H54 (cell line): ENCODE results near the gene NEDD1.

ENCODE experiments used
- DNase-seq: peaks from one replicate; pipeline ENCODE4 v3.0.0; 2011; ENCODE audit warnings: low spot score, mixed read lengths; ENCODE audit not compliant: insufficient read length
- FAIRE-seq: peaks from 3 replicates; lab custom pipeline; 2011; peaks lifted over from hg19 to GRCh38; lab: Jason Lieb, UNC
- POLR2A ChIP-seq: IDR thresholded peaks from 2 replicates; pipeline ENCODE4 v1.6.1; 2011; ENCODE audit warnings: low read depth, mild to moderate bottlenecking, low read length

Gene NEDD1

DNA sequence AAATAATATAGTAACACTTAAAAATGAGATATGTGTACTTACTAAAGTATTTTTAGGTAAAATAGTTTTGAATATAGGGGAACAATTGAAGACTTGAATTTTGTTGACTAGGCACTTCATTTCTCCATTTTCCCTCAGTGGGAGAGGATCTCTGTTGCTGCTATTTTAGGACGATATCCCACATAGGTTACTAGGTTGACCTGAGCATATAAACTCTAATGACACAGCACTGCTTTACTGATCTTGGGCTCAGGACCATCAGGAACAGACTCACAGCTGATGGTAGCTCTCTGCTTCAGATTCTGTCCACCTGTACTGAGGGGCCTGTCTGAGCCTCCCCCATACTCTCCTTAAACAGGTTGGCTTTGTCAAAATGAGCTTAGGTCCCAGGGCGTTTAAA lies 5.9 kb downstream of the NEDD1 start:
- no peak for FAIRE-seq
- no peak for TF ChIP-seq POLR2A
- DNase-seq = no peak

DNA sequence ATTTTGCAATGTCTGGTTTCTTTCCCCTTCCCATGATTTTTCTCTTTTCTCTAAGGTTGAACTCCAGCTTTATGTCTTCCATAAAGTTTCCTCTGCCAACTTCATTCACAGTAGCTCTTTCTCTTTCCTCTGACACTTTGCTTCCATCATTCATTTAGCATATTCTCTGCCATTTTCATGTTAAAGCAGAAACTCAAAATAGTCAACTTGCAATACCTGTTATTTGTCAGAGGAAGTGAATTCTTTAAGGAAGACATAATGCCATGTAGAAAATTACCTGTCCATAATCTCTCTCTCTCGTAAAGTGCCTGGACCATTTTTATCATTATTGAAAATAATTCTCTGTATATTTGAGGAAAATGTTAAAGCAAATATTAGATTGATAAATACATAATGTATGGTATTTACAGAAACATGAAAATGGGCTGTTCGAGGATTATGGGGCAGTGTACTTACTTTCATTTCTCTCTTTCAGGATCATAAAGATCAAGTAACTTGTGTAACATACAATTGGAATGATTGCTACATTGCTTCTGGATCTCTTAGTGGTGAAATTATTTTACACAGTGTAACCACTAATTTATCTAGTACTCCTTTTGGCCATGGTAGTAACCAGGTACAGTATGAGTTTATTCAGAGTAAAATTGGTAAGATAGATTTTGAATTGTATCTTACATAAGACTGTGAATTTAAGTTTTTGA lies 12.6 kb downstream of the NEDD1 start:
- DNase-seq (no peak), FAIRE-seq (no peak)
- TF ChIP-seq POLR2A = no peak

DNA sequence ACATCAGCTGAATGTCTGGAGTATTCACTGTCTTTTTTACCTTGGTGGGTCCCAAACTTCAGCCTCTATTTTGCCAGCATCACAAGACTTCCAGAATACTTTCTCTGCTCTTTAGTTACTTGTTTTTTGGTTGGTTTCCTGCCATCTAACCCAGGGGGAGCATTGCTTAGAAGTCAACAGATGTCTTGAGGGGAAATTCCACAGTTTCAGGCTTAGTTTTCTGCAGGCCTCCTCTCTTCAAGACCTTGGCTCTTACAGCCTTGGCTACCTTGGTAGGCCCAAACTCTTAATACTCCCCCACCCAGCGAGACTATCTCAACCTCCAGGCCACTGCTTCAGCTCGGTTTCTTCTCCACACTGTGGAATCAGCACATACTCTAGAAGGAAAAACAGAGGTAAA lies 41.7 kb downstream of the NEDD1 start:
- DNase-seq (no peak), FAIRE-seq (no peak)
- no peak for TF ChIP-seq POLR2A

- DNase-seq (no peak), FAIRE-seq (no peak)
- TF ChIP-seq POLR2A = no peak
Measured at GRCh38 chr12:96979532-96979931, 72.5 kb downstream of the NEDD1 start.

GRCh38 chr12:96980991-96981414 lies 73.9 kb downstream of the NEDD1 start:
- DNase-seq (peak; percentile 33), FAIRE-seq (peak; percentile 23)

GRCh38 chr12:96981911-96982310 lies 74.9 kb downstream of the NEDD1 start:
- DNase-seq (no peak), FAIRE-seq (no peak)
- no peak for TF ChIP-seq POLR2A

More at GRCh38 chr12:96980991-96981414, 73.9 kb downstream of the NEDD1 start:
- TF ChIP-seq POLR2A = no peak

GRCh38 chr12:96982671-96983070 lies 75.6 kb downstream of the NEDD1 start:
- FAIRE-seq = no peak
- DNase-seq = no peak
- no peak for TF ChIP-seq POLR2A

DNA sequence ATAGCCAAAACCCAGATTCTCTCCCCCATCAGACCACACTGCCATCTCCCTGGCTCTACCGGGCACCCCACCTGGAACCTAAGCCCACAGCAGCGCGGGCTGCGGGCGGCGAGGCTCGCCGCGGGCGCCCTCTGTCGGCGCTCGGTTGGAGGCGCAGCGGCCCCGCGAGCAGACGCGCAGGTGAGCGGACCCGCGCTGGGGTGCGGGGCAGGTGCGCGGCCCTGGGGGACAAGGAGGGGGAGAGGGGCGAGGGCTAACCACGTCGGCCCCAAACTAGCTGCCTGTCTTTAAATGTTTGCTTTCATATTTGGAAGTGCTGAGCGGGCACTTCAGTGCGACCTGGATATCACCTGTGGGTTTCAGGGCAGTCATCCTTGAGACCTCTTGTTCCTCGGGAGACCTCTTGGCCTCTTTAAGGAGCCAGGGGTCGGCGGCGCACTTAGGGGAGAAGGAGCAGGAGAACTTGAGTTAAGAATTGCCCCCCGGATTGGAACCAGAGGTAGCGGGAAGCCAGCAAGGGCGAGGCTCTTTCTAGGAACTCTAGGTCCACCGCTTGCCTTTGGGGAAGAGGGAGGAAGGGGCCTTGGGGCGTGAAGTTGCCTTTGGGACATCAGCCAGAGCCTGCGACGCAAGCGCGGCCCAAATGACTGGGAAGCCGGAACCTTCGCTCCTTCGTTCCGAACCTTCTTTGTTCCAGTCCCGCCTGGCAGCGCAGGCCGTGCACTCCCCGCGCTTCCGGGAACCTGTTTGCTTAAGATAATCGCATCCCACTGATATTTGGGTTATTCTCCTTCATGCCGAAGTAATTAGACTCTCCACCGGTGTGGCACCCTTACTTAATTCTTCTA lies 78.7 kb downstream of the NEDD1 start:
- TF ChIP-seq POLR2A = no peak
- FAIRE-seq (no peak), DNase-seq (peak; percentile 16)

DNA sequence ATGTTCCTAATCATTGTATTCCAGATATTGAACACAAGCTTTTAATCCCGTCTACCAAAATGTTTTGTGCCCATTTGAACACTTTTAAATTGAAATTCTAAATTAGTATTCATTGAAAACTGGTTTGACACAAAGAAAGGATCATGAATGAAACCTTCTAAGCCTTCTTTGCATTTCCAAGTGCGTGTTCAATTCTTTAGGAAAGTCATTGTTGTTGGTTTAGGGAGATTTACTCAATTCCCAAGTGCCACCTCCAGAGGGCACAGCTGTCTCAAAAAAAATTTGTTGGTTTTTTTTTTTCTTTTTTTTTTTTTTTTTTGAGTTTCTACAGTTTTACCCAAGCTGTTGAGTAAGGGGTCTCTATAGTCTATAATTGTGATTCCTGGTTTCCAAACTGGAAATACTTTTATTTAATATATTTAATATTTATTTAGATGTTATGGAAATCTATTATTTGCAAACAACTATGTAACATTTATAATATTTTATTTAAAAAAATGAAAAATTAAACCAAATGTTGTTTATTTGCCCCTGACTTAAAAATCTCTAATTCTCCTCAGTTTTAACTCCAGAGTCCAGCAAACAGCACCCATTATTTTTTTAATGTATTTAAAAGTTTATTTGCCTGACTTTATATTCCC lies 79.9 kb downstream of the NEDD1 start:
- FAIRE-seq = no peak
- no peak for TF ChIP-seq POLR2A

DNA sequence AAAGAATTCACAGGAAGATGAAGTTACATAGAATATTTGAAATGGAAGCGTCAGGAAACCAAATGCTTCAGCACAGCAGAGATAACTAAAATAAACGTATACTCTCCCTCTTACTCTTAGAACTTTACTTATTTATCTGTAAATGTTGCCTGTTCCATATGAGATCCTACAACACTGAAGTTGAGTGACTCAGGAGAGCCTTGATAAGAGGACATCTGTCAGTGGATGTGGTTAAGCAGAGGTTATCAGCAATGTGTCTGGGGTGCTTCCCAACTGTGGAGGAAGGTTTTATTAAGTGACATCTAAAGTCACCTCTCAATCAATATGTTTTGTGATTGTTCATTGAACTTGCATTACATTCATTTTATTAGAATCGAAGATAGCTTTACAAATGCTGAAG lies 81.9 kb downstream of the NEDD1 start:
- FAIRE-seq (no peak), DNase-seq (no peak)
- no peak for TF ChIP-seq POLR2A

More for the DNA sequence above, 79.9 kb downstream of the NEDD1 start:
- DNase-seq = peak; percentile 11

DNA sequence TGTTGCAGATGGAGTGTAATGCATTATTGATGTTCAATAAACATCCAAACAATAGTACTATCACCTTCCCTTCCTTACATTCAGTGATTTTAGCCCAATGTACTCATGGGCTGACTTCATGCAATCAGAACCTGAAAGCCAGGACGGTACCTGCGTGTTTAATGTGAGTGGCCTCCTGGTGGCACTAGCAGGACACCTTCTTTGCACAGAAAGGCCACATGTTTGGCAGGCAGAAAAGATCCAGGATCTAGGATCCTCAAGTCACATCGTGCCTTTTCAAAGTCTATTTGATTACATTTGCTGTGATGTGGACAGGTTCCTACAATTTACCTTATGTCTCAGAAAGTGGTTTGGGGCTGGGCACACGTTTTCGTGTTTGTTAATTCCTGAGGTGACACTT lies 82.9 kb downstream of the NEDD1 start:
- TF ChIP-seq POLR2A = no peak
- DNase-seq (no peak), FAIRE-seq (no peak)

- FAIRE-seq = no peak
- DNase-seq = no peak
- no peak for TF ChIP-seq POLR2A
Measured at GRCh38 chr12:96994900-96995299, 87.8 kb downstream of the NEDD1 start.

- TF ChIP-seq POLR2A = no peak
- FAIRE-seq (no peak), DNase-seq (no peak)
Measured at GRCh38 chr12:96995861-96996260, 88.8 kb downstream of the NEDD1 start.
